Neural progenitor cell (in vitro differentiated cells): ENCODE results near the gene OSBPL1A. TPM values are rescaled to one million over a fixed set of nuclear protein-coding genes. Genes with fewer than 3 reads are reported as not detected.

Experiments
- DNase-seq: peaks from one replicate; pipeline ENCODE4 v3.0.0-alpha.2; 2016; ENCODE audit warnings: low spot score
- H2AFZ ChIP-seq: fragments of 200-600 bp; sonication (generic); replicated peaks from 2 replicates; pipeline ENCODE4 v1.6.1; 2016; ENCODE audit warnings: antibody characterized with exemption
- H3F3A ChIP-seq: fragments of 200-600 bp; sonication (generic); 2 replicates; pipeline ENCODE4 v1.6.1; 2016; ENCODE audit warnings: antibody characterized with exemption, low read depth
- H3K27ac ChIP-seq: fragments of 200-600 bp; sonication (generic); 2 replicates; pipeline ENCODE4 v1.5.1; 2016; ENCODE audit warnings: mild to moderate bottlenecking
- H3K27me3 ChIP-seq: fragments of 200-600 bp; sonication (generic); 2 replicates; pipeline ENCODE4 v1.6.1; 2016; ENCODE audit warnings: mild to moderate bottlenecking, moderate library complexity
- H3K36me3 ChIP-seq: fragments of 200-600 bp; sonication (generic); 2 replicates; pipeline ENCODE4 v1.5.1; 2016
- H3K4me1 ChIP-seq: fragments of 200-600 bp; sonication (generic); 2 replicates; pipeline ENCODE4 v1.6.1; 2016; ENCODE audit warnings: mixed run types
- H3K4me2 ChIP-seq: fragments of 200-600 bp; sonication (generic); 2 replicates; pipeline ENCODE4 v1.6.1; 2016
- H3K4me3 ChIP-seq: fragments of 200-600 bp; sonication (generic); 2 replicates; pipeline ENCODE4 v1.5.1; 2016
- H3K79me2 ChIP-seq: fragments of 200-600 bp; sonication (generic); 2 replicates; pipeline ENCODE4 v1.6.1; 2016; ENCODE audit warnings: low read depth
- H3K9ac ChIP-seq: fragments of 200-600 bp; sonication (generic); 2 replicates; pipeline ENCODE4 v1.6.1; 2016
- H3K9me3 ChIP-seq: fragments of 200-600 bp; sonication (generic); 2 replicates; pipeline ENCODE4 v1.5.1; 2016; ENCODE audit warnings: low read depth
- H4K20me1 ChIP-seq: fragments of 200-600 bp; sonication (generic); 2 replicates; pipeline ENCODE4 v1.6.1; 2016; ENCODE audit warnings: low read depth
- H3K27ac Mint-ChIP-seq: 3 replicates; pipeline ENCODE4 v1.8.0; 2021; ENCODE audit warnings: mixed read lengths
- H3K27me3 Mint-ChIP-seq: 2 replicates; pipeline ENCODE4 v1.8.0; 2022; ENCODE audit warnings: low read depth, mild to moderate bottlenecking, inconsistent platforms, moderate library complexity, mixed read lengths; ENCODE audit not compliant: insufficient read depth
- H3K36me3 Mint-ChIP-seq: 3 replicates; pipeline ENCODE4 v1.8.0; 2021; ENCODE audit warnings: mixed read lengths
- H3K4me1 Mint-ChIP-seq: 3 replicates; pipeline ENCODE4 v1.8.0; 2021; ENCODE audit warnings: mixed read lengths
- H3K4me3 Mint-ChIP-seq: 3 replicates; pipeline ENCODE4 v1.8.0; 2021; ENCODE audit warnings: mild to moderate bottlenecking, moderate library complexity, mixed read lengths
- H3K9me3 Mint-ChIP-seq: 3 replicates; pipeline ENCODE4 v1.8.0; 2020; ENCODE audit warnings: mixed read lengths
- EZH2 ChIP-seq: fragments of 200-600 bp; sonication (generic); IDR thresholded peaks from 2 replicates; pipeline ENCODE4 v1.6.1; 2017; ENCODE audit warnings: antibody characterized with exemption, mild to moderate bottlenecking, moderate library complexity
- EZH2phosphoT487 ChIP-seq: fragments of 200-600 bp; sonication (generic); IDR thresholded peaks from 2 replicates; pipeline ENCODE4 v1.6.1; 2017; ENCODE audit warnings: antibody characterized with exemption
- total RNA-seq: library from RNA; depleted of rRNA; stranded (reverse); fragments of >200 nt; gene quantifications from 2 replicates; pipeline ENCODE4 v1.2.3, GENCODE V29; 2015; ENCODE audit warnings: low replicate concordance
- TF ChIP-seq, protein P1 (sequence below): fragments of 200-600 bp; sonication (generic); IDR thresholded peaks from 2 replicates; pipeline ENCODE4 v1.5.1; 2017; ENCODE audit warnings: antibody characterized with exemption, mild to moderate bottlenecking

Gene OSBPL1A
- total RNA-seq, 1 donor from 2014 or later = 75.0 TPM

DNA sequence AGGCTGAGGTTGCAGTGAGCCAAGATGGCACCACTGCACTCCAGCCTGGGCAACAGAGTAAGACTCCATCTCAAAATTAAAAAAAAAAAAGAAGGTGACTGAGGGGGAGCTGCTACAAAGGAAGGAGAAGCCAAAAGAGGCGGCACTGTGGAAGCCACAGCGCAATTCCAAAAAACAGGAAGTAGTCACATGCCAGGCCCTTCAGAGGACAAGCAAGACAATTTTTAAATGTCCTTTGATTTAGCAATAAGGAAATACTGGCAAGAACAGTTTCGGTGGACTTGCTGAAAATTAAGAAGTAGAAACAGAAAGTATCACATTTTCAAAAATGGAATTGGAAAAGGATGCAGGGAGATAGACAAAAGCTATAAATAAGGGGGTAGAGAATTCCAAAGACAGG lies 122.8 kb downstream of the OSBPL1A start:
- peaks cover 3% of the 10 kb centered on the region for H3K36me3 Mint-ChIP-seq
- Histone ChIP-seq H3K79me2 (peaks cover 9% of the 10 kb centered on the region), H3K9ac (no peak overlapping the region), H3K36me3 (no peaks in the 10 kb centered on the region), H3F3A (peaks cover 21% of the 10 kb centered on the region), H3K4me3 (no peak overlapping the region), H3K9me3 (no peaks in the 10 kb centered on the region), H3K4me1 (peaks cover 13% of the 10 kb centered on the region), H2AFZ (no peak overlapping the region), H3K27me3 (no peaks in the 10 kb centered on the region), H3K27ac (no peak overlapping the region), H3K4me2 (no peak overlapping the region), H4K20me1 (peaks cover 17% of the 10 kb centered on the region)
- no peak overlapping the region for H3K27ac Mint-ChIP-seq
- H3K4me3 Mint-ChIP-seq = no peak overlapping the region
- H3K27me3 Mint-ChIP-seq = peaks cover 3% of the 10 kb centered on the region
- TF ChIP-seq, protein P1, sequence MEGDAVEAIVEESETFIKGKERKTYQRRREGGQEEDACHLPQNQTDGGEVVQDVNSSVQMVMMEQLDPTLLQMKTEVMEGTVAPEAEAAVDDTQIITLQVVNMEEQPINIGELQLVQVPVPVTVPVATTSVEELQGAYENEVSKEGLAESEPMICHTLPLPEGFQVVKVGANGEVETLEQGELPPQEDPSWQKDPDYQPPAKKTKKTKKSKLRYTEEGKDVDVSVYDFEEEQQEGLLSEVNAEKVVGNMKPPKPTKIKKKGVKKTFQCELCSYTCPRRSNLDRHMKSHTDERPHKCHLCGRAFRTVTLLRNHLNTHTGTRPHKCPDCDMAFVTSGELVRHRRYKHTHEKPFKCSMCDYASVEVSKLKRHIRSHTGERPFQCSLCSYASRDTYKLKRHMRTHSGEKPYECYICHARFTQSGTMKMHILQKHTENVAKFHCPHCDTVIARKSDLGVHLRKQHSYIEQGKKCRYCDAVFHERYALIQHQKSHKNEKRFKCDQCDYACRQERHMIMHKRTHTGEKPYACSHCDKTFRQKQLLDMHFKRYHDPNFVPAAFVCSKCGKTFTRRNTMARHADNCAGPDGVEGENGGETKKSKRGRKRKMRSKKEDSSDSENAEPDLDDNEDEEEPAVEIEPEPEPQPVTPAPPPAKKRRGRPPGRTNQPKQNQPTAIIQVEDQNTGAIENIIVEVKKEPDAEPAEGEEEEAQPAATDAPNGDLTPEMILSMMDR = no peak
- peaks cover 14% of the 10 kb centered on the region for H3K4me1 Mint-ChIP-seq
- H3K9me3 Mint-ChIP-seq = no peaks in the 10 kb centered on the region
- no peak for DNase-seq

DNA sequence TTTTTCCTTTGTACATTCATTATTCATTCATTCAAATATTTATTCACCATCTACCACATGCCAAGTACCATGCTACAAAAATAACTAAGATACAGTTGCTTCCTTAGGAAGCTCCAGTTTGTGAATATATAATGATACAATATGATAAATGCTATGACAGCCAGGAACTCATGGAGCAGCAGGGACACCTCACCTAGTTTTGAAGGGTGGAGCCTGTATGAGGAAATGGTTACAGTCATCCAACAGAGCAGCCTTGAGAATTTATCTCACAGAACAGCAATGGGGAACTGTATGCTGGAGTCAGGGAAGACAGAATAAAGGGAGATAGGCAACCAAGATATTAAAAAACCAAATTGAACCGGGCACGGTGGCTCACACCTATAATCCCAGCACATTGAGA lies 124.0 kb downstream of the OSBPL1A start:
- Histone ChIP-seq H3F3A (peaks cover 30% of the 10 kb centered on the region), H3K4me1 (peaks cover 23% of the 10 kb centered on the region), H4K20me1 (peaks cover 27% of the 10 kb centered on the region), H3K36me3 (no peaks in the 10 kb centered on the region), H2AFZ (no peak overlapping the region), H3K9ac (no peak overlapping the region), H3K4me2 (no peak overlapping the region), H3K9me3 (no peaks in the 10 kb centered on the region), H3K4me3 (no peak overlapping the region), H3K79me2 (peaks cover 21% of the 10 kb centered on the region), H3K27ac (no peak overlapping the region), H3K27me3 (no peaks in the 10 kb centered on the region)
- TF ChIP-seq EZH2 (no peak), EZH2phosphoT487 (no peak)
- TF ChIP-seq, protein P1 = no peak
- DNase-seq = no peak
- H3K9me3 Mint-ChIP-seq = no peaks in the 10 kb centered on the region
- no peak overlapping the region for H3K27ac Mint-ChIP-seq
- H3K27me3 Mint-ChIP-seq = peaks cover 3% of the 10 kb centered on the region
- peaks cover 23% of the 10 kb centered on the region for H3K4me1 Mint-ChIP-seq
- H3K36me3 Mint-ChIP-seq = peaks cover 3% of the 10 kb centered on the region
- no peak overlapping the region for H3K4me3 Mint-ChIP-seq

DNA sequence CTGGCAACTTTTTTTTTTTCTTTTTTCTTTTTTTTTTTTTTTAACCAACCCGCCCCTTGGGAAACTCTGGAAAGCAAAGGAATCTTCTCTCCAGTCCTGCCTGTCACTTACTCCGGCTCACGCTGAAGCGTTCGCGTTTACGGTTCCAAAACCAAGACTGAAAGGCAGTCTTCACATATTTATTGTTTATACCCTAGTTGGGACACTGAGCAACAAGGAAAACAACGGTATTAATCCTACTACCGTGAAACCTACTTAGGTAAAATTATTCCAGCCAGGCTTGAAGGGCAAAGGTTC lies 125.4 kb downstream of the OSBPL1A start:
- peak overlapping the region; percentile 82 for H3K4me2 ChIP-seq
- peaks cover 4% of the 10 kb centered on the region for H3K36me3 Mint-ChIP-seq
- peaks cover 24% of the 10 kb centered on the region for H3K4me1 ChIP-seq
- H3K27me3 Mint-ChIP-seq = peaks cover 5% of the 10 kb centered on the region
- H3F3A ChIP-seq = peaks cover 31% of the 10 kb centered on the region
- H3K4me3 ChIP-seq = peak overlapping the region; percentile 72
- peak overlapping the region; percentile 38 for H2AFZ ChIP-seq
- H3K36me3 ChIP-seq = no peaks in the 10 kb centered on the region
- TF ChIP-seq EZH2 (no peak), EZH2phosphoT487 (no peak)
- TF ChIP-seq, protein P1 = no peak
- H3K27ac Mint-ChIP-seq = peak overlapping the region; percentile 59
- no peaks in the 10 kb centered on the region for H3K9me3 Mint-ChIP-seq
- DNase-seq = no peak
- peaks cover 24% of the 10 kb centered on the region for H3K4me1 Mint-ChIP-seq
- H3K27ac ChIP-seq = no peak overlapping the region
- peaks cover 35% of the 10 kb centered on the region for H3K79me2 ChIP-seq
- peaks cover 27% of the 10 kb centered on the region for H4K20me1 ChIP-seq
- peak overlapping the region; percentile 93 for H3K4me3 Mint-ChIP-seq
- no peaks in the 10 kb centered on the region for H3K9me3 ChIP-seq
- no peaks in the 10 kb centered on the region for H3K27me3 ChIP-seq
- no peak overlapping the region for H3K9ac ChIP-seq
